GM19238 (cell line): ENCODE measurements around the gene CREB5.
"Not testable (repeated sequence)": the region's sequence is repeated elsewhere in the genome, so short reads cannot be mapped to it uniquely, and the experiment has no call there.

ENCODE experiments used
- DNase-seq: peaks from one replicate; pipeline ENCODE4 v3.0.0; 2011; ENCODE audit warnings: low spot score; ENCODE audit not compliant: insufficient read length

CREB5 gene, protein sequence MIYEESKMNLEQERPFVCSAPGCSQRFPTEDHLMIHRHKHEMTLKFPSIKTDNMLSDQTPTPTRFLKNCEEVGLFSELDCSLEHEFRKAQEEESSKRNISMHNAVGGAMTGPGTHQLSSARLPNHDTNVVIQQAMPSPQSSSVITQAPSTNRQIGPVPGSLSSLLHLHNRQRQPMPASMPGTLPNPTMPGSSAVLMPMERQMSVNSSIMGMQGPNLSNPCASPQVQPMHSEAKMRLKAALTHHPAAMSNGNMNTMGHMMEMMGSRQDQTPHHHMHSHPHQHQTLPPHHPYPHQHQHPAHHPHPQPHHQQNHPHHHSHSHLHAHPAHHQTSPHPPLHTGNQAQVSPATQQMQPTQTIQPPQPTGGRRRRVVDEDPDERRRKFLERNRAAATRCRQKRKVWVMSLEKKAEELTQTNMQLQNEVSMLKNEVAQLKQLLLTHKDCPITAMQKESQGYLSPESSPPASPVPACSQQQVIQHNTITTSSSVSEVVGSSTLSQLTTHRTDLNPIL

GRCh38 chr7:28411876-28412662, at the start of gene CREB5:
Gene CREB5 (plus strand): TSS chr7:28412518. CDS start chr7:28412915, 397 bp downstream.
- no peak for DNase-seq

DNA sequence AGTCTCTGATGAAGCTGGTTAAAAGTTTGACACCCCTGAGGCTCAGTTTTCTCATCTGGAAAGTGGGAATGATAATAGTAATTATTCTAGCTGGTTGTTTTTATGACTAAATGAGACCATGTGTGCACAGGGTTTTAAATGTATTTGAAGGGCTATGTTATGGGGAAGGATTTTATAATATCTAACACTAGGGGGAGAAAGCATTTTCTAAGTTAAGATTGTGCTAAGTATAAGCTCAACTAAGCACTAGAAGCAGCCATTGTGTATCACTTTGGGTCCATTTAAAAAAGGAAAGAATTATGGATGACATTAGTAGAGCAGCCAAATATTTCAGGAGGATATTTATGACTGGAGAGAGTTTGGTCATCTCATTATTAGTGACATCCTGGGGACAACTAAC, 49.5 kb upstream of the CREB5 start:
- no peak for DNase-seq

DNA sequence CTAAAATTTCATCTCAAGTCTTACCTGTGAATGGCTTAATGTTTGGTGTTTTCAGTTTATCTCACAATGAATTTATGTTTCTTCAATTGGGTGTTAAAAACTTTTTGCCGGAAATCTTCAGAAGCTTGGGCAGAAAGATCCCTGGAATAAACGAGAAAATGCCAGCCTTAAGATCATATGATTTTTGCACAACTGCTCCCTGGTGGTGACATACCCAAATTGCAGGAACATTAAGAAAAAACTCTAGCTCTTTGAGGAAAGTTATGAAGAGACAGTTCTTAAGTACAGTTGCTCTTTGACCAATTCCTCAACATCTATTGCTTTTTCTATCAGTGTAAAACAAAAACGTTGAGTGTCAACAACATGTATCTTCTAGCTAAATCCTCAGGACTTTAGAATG, 48.2 kb upstream of the CREB5 start:
- DNase-seq: no peak

DNA sequence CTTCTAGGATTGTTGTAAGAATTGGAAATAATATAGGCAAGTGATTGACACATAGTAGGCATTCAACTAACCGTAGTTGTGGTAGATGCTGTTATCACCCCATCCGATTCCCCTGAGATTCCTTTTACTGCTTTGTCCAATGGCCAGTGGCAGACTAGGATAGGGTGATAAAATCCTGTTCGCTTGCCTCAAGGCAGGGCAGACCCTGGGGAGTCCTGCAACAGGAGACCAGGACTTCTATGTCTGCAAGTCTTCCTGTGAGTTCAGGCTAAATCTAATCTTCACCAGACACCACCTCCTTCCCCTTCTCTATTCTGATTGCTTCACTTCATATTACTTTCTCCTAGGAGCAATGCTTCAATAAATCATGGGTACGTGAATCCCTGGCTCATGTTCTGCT, 42.8 kb upstream of the CREB5 start:
- DNase-seq: no peak

DNA sequence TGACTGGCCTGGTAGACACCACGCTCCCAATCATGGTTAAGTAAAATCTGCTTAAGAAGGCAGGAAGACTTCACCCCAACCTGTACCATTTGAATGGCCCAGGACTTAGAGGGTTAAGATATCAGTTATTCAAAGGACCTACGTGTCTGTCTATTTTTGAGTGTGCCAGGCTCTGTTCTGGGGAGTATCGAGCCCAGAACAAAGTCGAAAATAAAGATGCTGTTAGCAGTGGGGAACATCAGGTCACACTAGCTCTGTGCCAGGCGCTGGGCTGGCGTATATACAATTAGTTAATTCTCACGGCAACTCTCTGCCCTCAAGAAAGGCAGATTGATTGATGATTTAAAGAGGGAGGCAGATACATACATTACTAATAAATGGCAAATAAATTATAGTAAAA, 40.5 kb upstream of the CREB5 start:
- DNase-seq: no peak

GRCh38 chr7:28373990-28374389, 38.3 kb upstream of the CREB5 start:
- no peak for DNase-seq

DNA sequence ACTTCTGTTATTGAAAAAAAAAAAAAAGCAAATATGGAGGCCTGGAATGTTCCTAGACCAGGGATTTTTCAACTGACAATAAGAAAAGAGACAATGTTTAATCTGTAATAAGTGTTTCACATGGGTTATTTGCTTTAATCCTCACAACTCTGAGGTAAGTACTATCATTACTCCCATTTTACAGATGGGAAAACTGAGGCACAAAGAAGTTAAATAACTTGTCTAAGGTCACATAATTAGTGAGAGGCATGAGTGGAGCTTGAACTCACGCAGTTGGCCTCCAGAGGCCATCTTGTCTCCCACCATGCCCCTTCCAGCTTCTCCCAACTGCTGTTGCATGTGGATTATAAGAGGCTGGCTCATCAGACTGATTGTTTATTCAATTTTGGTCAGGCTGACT, 36.6 kb upstream of the CREB5 start:
- DNase-seq: no peak

GRCh38 chr7:28376634-28377033, 35.7 kb upstream of the CREB5 start:
- no peak for DNase-seq

- DNase-seq: no peak
These were observed 33.7 kb upstream of the CREB5 start for GRCh38 chr7:28378574-28379149.

GRCh38 chr7:28381466-28381865, 30.9 kb upstream of the CREB5 start:
- no peak for DNase-seq

DNA sequence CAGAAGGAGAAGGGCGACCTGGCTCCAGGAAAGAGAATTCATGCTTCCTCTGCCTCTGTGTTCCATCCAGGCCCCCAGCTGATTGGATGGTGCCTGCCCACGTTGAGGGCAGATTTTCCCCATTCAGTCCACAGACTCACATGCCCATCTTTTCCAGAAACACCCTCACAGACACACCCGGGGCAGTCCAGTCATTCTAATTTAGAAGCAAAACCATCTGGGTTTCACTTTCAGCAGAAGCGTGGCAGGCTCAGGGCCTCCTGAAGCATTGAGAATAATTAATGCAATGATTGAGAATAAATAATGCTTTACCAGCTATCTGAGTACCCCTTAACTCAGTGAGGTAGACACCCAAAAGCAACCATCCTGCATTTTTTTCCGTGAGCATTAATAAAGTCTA, 30.2 kb upstream of the CREB5 start:
- no peak for DNase-seq

DNA sequence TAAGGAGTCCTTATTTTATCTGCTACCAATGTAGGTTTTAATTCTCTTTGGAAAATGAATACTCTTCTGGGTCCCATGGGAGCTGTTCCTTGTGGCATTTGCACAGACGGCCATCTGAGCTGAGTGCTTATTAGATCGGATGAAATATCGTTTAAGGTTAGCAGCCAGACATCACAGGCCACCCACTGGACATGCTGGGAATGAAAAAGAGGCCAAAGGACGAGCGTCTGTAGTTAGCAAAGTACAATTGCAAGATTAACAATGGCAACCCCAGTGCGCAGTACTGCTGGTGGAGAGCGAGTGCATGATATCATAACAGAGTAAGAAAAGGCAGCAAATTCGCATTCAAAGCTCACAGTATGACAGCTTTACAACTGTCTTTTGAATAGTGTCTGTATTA, 28.3 kb upstream of the CREB5 start:
- no peak for DNase-seq

DNA sequence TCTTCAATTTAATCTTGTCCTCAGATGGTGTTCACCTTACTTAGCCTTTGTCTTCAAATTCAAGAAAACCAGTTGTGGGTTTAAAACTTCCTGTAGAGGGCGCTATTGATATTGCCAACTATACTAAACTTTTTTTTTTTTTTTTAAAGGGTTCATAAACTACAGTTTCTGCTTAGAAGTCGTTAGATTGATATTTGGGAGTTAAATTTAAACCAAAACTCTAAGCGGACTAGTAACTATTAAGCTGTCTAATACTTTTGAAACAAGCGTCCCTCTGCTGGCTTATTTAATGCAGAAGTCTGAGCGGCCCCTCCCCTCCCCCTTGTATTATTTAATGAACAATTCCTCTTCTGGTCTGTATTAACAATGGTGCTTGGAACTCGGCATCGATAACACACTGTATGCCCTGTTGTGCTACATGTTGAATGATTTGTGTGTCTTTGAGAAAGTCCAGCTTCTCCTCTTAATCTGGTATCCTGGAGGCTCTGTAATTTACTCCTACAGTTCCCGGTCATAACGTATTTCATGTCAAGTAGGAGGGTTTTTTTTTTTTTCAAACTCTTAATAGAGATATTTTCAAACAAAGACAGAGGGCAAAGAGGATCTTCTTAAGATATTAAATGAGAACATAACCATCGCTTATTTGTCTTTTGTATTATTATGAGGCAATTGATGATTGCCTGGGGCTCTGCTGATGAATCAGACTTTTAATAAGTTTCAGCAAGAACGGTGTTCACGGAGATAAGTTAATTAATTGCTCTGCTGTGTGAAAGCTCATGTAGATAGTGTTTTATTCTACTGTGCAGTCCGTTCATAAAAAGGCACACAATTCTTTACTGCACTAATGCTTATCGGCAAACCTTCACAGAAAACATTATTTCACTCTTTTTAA, 22.6 kb upstream of the CREB5 start:
- no peak for DNase-seq

GRCh38 chr7:28390426-28390825, 21.9 kb upstream of the CREB5 start:
- DNase-seq: no peak

GRCh38 chr7:28392289-28392688, 20.0 kb upstream of the CREB5 start:
- DNase-seq: no peak

GRCh38 chr7:28395404-28395803, 16.9 kb upstream of the CREB5 start:
- DNase-seq: no peak

DNA sequence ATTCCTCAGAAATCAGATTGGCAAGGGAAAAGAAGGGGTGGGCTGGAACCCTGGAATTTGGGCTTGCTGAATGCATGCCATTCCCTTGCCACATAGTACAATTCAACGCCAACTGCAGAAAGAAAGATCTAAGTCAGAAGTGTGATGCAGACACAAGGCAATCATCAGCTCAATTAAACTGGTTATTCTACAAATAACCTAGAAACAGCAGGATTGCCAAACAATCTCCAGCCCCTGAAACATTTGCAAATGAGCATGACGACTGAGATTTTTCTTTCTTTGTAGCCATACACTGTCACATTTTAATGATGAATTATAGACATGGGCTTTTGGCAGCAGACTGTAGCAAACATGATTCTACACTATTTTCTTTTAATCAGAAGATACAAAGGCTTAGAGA, 16.5 kb upstream of the CREB5 start:
- no peak for DNase-seq

GRCh38 chr7:28397141-28397540, 15.2 kb upstream of the CREB5 start:
- no peak for DNase-seq

DNA sequence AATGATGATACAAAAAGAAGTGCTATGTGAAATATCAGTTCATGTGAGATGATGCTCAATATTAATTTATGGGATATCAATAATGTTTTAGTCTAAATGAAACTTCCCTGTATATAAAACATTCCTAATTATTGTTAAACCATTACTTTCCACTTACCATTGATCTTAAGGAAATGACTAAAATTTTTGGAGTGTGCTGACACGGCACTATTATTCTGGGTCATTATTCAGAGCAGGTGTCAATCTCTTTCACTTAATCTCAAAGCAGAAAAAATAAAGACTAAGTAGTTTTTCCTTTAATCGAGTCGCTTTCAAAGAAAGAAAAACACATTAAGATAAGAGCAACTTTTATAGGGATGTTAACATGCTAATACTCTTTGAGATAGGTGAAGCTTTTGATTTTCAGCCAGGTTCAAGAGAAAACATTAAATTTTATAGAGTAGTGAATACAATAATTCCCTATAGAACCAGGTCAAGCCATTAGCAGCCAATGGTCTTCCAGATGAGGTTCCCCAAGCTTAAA, 11.4 kb upstream of the CREB5 start:
- DNase-seq: no peak

DNA sequence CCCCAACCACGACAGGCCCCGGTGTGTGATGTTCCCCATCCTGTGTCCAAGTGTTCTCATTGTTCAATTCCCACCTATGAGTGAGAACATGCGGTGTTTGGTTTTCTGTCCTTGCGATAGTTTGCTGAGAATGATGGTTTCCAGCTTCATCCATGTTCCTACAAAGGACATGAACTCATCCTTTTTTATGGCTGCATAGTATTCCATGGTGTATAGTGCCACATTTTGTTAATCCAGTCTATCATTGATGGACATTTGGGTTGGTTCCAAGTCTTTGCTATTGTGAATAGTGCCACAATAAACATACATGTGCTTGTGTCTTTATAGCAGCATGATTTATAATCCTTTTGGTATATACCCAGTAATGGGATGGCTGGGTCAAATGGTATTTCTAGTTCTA, 10.8 kb upstream of the CREB5 start:
- not testable (repeated sequence) for DNase-seq

GRCh38 chr7:28405662-28406061, 6.7 kb upstream of the CREB5 start:
- no peak for DNase-seq
